WERI-Rb-1 (cell line): ENCODE measurements around the gene C5orf63.

Experiments
- DNase-seq: peaks from one replicate; pipeline ENCODE4 v3.0.0-alpha.2; 2020
- H3K27ac ChIP-seq: fragments of 250-450 bp; sonication (Bioruptor Pico); 2 replicates; pipeline ENCODE4 v1.5.1; 2020; ENCODE audit warnings: mild to moderate bottlenecking, moderate library complexity
- H3K27me3 ChIP-seq: fragments of 250-450 bp; sonication (Bioruptor Pico); 2 replicates; pipeline ENCODE4 v1.5.1; 2021; ENCODE audit warnings: mild to moderate bottlenecking, low read depth, moderate library complexity; ENCODE audit not compliant: insufficient read depth, severe bottlenecking
- H3K36me3 ChIP-seq: fragments of 250-450 bp; sonication (Bioruptor Pico); 2 replicates; pipeline ENCODE4 v1.5.1; 2020; ENCODE audit warnings: mild to moderate bottlenecking, moderate library complexity
- H3K4me3 ChIP-seq: 2 replicates; pipeline ENCODE4 v1.5.1; 2011; ENCODE audit warnings: low read depth, mild to moderate bottlenecking, control low read depth, low read length
- H3K9me3 ChIP-seq: fragments of 250-450 bp; sonication (Bioruptor Pico); 2 replicates; pipeline ENCODE4 v1.5.1; 2021; ENCODE audit warnings: mild to moderate bottlenecking, moderate library complexity; ENCODE audit not compliant: severe bottlenecking
- CTCF ChIP-seq: IDR thresholded peaks from 2 replicates; pipeline ENCODE4 v1.5.1; 2011; ENCODE audit warnings: low read depth, mild to moderate bottlenecking, control low read depth, inconsistent platforms, low read length

Gene C5orf63

GRCh38 chr5:127083711-127084110 is 10.4 kb upstream of the C5orf63 start:
- no peaks in the 10 kb centered on the region for H3K27me3 ChIP-seq
- H3K9me3 ChIP-seq, result no peaks in the 10 kb centered on the region

GRCh38 chr5:127079994-127080491 is 6.7 kb upstream of the C5orf63 start:
- Histone ChIP-seq H3K36me3 (no peaks in the 10 kb centered on the region), H3K9me3 (no peaks in the 10 kb centered on the region), H3K27ac (peak overlapping the region; percentile 59), H3K4me3 (no peak overlapping the region), H3K27me3 (no peaks in the 10 kb centered on the region)
- peak; percentile 89 for DNase-seq
- no peak for TF ChIP-seq CTCF

More at GRCh38 chr5:127083711-127084110, 10.4 kb upstream of the C5orf63 start:
- Histone ChIP-seq H3K27ac (no peak overlapping the region), H3K4me3 (no peak overlapping the region), H3K36me3 (no peaks in the 10 kb centered on the region)
- DNase-seq, result peak; percentile 26
- TF ChIP-seq CTCF, result no peak

GRCh38 chr5:127077366-127077765 is 4.1 kb upstream of the C5orf63 start:
- no peak overlapping the region for H3K4me3 ChIP-seq
- H3K27me3 ChIP-seq, result no peaks in the 10 kb centered on the region
- no peak for DNase-seq
- no peaks in the 10 kb centered on the region for H3K36me3 ChIP-seq
- H3K27ac ChIP-seq, result no peak overlapping the region
- no peak for TF ChIP-seq CTCF
- H3K9me3 ChIP-seq, result no peaks in the 10 kb centered on the region

- no peak overlapping the region for H3K4me3 ChIP-seq
- H3K36me3 ChIP-seq, result no peaks in the 10 kb centered on the region
- TF ChIP-seq CTCF, result no peak
- no peaks in the 10 kb centered on the region for H3K9me3 ChIP-seq
- no peak for DNase-seq
- no peak overlapping the region for H3K27ac ChIP-seq
- no peaks in the 10 kb centered on the region for H3K27me3 ChIP-seq
Measured at GRCh38 chr5:127076315-127077129, 3.2 kb upstream of the C5orf63 start.

- Histone ChIP-seq H3K27ac (no peak overlapping the region), H3K36me3 (no peaks in the 10 kb centered on the region), H3K4me3 (no peak overlapping the region), H3K9me3 (no peaks in the 10 kb centered on the region), H3K27me3 (no peaks in the 10 kb centered on the region)
- no peak for DNase-seq
- TF ChIP-seq CTCF, result no peak
Measured at GRCh38 chr5:127074466-127074865, 1.2 kb upstream of the C5orf63 start.
